CD4-positive, alpha-beta T cell treated with Interleukin-17A for 4 hours (primary cell): Measurements from ENCODE around the gene SZT2.
A peak's percentile ranks its signal among the peaks of the same experiment; 100 is the strongest.
"Not testable (repeated sequence)": the region's sequence is repeated elsewhere in the genome, so short reads cannot be mapped to it uniquely, and the experiment has no call there.

ENCODE experiments used
- DNase-seq: peaks from one replicate; pipeline ENCODE4 v3.0.0-alpha.2; 2020; ENCODE audit warnings: mixed read lengths

The SZT2 gene

DNA sequence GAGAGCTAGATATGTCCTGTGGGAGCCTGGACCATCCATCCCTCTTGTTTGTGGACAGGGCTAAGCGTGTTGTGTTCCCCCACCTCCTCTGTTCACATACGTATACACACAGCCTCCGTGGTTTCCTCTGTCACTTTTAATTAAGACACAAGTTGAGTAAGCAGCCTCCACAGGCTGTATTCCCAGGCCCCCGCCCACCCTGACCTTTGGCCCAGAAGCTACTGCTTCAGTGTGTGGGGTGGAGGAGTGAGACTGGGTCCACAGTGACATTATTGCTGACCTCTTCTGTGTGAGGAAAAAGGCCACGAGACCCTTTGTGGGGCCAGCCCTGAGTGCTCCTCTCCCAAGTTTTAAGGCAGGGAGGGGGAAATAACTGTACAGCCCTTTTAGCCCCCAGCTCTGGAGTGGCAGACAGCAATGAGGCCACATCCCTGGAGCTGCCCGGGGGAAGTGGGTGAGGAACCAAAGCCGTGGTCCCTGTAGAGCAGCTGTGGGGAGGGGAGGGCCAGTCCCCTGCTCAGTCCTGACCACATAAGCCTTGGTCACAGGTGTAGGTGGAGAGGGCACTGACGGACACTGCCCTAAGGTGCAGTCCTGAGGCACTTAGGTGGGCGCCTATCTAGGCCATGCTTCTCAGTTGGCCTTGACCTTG lies 26.3 kb upstream of the SZT2 start:
- no peak for DNase-seq

DNA sequence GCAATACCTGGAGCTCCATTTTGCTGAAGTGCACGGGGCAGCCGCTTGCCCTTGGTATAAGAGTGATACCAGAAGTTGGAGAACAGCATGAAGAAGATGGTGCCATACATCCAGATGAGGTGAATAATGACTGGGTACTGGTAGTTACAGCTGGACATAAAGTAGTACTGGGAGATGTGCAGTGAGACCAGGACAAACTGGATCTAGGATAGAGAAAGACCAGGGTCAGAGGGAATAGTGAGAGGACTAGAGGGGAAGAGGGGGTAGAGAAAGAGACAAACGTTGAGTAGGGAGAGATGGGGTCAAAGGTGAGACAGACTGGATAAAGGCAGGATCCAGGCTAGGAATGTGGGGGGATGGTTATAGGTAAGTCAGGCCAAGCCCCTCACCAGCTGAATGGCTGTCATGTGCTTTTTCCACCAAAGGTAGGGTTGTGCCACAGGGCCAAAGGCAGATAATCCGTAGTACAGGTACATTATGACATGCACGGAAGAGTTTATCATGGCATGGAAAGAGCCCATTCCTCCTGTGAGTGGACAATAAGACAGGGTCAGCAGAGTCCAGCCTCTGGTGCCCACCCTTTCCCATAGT lies 25.7 kb upstream of the SZT2 start:
- DNase-seq = no peak

DNA sequence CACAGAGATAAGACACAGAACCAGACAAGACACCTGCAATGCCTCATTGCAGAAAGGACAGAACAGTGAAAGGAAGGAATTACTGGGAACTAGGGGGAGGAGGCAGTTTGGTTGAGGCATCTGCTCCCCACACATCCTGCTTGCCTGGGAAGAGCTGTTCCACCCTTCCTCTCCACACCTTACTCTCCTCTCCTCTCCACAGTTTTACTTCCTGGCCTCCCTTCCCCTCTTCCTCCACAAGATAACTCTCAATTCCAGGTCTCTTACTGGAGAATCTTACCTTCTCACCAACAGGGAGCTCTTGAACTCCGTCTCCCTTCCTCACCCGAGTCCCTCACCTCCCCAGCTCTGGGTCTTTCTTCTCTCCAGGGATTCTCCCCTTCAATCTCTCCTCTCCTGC lies 24.0 kb upstream of the SZT2 start:
- no peak for DNase-seq

DNA sequence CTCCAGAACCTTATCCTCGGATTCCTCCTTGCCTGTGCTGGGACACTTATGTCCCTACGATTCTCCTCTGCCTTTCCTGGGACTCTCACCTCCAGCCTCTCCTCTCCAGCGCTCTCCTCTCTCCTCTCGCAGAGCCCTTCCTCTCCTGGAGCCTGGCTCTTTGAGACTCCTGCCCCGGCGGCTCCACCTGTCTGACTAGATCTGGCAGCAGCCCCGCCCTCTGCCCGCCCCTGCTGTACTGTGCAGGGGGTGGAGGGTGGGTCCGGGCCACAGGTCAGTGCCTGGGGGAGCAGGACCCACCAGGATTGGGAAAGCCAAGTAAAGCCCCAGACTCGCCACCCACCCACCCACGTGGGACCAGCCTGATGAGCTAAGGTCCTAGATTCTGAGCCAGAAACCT lies 23.5 kb upstream of the SZT2 start:
- peak; percentile 6 for DNase-seq

DNA sequence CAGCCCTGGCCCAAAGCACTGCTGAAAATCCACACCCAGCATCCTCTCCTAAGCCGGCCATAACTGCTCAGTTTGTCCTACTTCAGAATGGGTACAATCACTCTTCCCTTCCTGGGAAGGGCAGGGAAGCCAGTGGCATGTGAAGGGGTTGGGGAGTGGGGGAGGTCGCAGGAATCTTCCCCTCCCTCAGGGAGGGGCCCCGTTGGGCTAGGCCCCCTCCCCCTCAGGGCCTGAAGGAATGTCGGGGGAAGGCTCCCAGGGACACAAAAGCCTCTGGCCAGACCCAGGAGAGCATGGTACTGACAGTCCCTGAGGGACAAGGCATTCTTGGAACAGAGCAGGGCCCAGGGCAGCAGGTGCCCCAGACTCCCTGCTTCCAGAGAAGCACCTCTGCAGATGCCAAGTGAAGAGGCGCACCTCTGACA lies 23.1 kb upstream of the SZT2 start:
- no peak for DNase-seq

DNA sequence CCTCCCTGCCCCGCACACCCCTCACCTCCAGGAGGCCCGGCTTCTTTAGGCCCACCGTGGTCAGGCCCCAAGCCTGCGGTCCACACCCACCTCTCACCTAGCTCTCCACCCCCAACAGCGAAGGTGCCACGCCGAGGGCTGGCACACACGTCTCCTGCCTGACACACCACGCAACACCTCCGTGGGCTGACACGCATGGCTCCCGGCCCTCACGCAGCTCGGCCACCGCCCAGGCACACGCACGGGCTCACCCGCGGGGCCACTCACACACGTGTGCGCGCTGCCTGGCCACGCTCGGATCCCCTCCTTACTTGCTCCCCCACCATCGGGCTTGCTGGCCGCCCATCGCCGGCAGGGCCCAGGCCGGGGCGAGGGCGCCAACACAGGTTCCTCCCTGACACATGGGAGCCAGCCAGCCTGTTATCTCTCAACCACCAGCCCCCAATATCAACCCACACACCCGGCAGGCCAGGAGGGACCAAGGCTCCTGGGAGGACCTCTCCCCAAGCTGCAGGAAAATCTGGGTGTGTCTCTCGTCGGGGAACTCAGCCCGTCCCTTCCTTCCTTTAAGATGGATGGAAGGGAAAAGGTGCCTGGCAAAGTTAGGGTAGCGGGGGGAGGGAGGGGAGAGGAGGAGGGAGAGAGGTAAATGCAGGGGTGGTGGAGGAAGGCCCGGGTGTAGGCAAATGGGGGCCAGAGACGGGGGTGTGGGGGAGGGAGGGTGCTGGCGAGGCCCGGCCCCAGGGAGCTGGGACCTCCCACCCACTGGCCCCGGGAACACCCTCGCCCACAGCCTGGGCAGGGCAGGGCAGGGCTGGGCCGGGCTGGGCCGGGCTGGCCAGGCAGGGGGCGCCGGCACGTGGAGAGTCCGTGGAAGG lies 22.4 kb upstream of the SZT2 start:
- DNase-seq = peak; percentile 32

DNA sequence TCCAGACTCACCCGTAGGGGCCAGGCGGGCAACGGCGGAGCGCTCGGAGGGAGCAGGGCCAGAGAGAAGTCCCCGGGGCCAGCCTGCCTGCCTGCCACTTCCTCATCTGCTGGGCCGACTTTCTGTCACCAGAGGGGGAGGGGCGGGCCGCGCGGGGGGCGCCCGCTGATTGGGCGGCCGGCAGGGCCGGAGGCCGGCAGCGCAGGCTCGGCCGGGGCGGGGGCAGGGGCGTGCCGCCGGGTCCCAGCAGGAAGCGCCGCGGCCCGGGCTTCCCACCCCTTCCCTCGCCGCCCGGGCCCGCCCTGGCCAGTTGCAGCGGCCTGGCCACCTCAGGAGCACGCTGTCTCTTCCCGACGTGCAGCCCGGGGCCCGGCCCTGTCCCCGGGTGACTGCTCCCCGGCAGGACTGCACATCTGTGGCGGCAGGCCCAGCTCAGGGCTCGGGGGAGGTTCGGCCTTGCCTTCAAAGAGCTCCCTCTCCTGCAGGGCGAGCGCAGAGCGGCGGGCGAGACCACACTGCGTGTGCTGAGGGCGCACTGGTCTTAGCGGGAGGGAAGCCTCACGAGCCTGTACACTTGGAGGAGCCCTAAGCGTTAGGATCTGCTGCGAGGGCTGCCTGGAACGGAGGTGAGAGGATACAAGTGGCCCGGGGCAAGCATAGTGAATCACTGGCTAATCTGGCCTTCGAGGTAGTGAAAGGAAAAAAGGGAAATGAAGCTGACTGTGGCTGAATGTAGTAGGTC lies 21.6 kb upstream of the SZT2 start, which contains the start of gene ELOVL1:
ELOVL1 (minus strand) TSS at position 108 of the 742 bp plus-strand sequence. CDS start 2,402 bp downstream, outside the sequence.
- DNase-seq = peak; percentile 94

DNA sequence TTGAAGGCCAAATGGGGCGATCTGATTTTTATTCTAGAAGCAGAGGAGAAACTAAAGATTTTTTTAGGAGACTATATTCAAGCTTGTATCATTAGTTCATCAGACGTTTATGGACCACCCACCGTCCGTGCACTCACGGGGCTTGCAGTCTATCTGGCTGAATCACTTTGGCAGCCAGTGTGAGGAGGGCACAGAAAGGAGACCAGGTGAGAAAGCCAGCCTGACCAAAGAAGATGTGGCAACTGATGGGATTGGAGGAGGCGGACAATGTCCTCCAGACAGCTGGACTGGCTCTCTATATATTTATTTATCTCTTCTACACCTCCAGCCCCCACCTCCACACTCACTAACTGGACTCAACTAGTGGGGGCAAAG lies 21.1 kb upstream of the SZT2 start:
- DNase-seq = peak; percentile 9

DNA sequence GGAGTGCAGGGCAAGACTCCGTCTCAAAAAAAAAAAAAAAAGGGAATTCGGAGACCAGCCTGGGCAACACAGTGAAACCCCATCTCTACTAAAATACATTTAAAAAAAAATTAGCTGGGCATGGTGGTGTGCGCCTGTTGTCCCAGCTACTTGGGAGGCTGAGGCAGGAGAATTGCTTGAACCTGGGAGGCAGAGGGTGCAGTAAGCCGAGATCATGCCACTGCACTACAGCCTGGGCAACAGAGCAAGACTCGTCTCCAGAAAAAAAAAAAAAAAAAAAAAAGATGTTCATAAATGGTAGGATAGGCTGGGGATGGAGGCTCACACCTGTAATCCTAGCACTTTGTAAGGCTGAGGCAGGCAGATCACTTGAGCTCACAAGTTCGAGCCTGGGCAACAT lies 19.9 kb upstream of the SZT2 start:
- not testable (repeated sequence) for DNase-seq

DNA sequence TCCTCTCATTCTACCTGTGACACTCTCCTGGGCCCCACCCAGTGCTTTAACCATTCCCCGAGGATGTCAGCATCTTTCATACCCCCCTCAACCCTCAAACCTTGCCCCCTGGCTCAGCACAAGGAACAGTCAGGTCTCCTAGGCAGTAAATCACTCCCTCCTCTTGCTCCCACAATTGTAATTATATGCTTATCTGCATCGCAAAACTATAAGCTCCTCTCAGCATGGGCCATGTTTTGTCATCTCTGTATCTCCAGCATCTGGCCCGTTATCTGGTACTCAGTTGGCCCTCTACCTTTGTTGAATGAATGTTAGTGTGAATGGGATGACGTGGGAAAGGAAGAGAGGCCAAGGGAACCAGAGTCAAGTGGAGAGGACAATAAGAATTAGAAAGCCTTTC lies 19.1 kb upstream of the SZT2 start:
- no peak for DNase-seq

DNA sequence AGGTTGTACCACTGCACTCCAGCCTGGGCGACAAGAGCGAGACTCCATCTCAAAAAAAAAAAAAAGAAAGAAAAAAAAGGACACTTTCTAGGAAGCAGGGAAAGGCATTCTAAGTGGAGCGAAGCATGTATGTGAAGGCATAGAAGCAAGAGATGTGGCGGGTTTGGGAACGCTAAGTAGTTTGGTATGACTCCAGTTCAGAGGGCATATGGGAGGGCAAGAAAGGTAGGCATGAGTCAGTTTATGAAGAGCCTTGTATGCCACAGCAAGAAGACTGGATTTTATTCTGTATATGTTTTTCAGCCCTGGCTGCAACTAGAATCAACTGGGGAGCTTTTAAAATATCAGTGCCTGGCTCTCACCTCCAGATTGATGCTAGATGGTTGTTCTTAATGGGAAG lies 17.5 kb upstream of the SZT2 start:
- DNase-seq = no peak

DNA sequence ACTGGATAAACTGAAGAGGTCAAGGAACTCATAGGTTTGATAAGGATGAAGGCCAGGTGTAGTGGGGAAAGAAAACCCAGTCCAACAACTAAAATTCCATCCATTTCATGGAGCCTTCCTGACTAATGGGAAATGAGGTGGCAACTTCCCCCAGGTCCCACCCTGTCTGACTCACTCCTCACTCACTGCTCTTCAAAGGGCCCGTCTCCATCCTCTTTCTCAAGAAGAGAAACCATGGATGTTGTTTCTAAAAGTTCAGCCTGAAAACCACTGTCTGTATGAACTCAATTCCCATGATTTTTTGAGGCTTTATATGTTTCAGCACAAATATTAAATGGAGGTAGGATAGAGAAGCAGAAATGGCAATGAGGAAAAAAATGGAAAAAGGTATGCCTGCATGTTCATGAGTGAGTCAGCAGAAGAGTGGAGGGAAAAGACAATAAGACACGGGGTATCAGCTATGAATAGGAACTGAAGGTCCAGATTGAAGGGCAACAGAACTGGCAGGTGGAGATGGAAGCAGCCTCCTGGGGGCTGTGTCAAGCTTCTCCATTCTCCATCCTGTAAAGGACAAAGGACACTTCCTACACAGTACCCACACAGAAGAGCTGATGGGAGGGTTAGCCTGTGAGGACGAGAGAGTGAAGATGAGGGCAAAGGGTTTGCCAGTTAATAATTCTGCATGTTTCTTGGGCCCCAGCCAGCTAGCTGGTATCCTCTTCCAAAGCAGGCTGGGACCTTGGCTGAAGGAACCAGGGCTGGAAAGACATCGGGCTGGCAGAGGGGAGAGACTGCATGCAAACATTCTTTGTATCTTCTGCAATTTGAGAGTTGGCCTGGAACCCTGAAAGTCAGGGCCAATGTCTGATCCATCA lies 16.4 kb upstream of the SZT2 start:
- no peak for DNase-seq

DNA sequence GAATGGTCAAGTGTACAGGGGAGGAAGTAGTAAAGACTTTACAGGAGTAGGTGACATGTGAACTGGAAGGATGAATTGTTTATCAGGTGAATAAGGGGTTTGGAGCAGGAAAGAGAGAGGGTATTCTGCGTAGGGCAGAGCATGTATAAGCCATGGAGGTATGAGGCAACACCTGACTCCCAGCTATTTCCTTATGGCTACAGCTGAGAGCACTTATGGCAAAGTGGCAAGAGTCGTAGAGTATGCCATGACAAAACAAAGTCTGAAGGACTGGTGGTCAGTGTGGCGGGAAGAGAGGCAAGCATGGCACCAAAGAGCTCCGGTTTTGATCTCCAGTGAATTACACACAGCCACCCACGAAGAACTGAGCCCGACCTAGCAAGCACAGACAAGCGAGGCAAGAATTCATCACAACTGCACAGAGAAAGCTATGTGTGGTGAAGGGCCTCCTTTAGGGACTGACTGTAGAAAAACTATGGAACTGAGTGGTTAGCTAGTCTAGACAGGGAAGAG lies 12.9 kb upstream of the SZT2 start:
- DNase-seq = no peak

DNA sequence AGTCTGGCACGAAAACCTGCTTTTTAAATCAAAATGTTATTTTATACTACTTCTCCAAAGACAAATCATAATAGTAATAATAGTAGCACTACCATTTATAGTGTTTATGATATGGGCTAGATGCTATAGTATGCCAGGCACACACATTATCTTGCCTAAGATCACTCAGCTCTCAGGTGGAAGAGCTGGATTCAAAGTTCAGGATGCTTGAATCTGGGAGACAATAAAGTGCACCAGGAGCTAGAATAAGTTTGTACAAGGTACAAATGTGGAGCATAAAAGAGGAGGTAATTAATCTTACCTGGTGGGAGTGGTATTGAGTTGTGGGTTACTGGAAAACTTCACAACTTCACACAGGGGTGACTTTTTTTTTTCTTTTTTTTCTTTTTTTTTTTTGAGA lies 11.9 kb upstream of the SZT2 start:
- DNase-seq = no peak

DNA sequence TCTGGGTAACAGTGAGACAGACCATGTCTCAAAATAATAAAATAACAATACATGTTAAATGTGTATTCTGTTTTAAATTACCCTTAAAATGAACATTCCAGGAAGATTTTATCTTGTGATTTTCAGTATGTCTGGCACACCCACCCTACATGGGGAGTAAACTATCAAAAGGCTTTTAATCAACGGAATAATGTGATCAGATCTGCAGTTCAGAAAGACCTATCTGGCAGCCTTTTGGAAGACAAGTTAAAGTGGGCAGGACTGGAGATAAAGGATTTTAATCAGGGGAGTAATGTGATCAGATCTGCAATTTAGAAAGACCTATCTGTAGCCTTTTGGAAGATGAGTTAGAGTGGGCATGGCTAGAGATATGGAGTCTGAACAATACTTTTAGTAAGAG lies 10.2 kb upstream of the SZT2 start:
- DNase-seq = no peak

DNA sequence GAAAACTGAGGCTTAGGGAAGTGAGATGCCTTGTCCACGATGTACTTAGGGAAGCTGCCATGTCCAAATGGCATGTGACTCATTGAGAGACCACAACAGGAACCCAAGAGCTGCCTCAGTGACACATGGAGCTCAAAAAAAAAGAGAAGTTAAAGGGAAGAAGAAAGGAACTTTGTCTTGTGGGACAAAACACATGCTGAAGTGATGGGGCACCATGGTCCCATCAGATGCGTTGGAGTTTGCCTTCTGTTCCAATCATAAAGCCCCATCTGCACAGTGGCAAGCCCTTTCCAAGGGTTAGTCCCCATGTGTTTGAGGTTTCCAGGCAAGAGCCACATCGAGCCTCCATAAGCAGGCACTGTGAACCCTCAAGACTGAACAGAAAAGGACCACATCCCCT lies 8.1 kb upstream of the SZT2 start:
- DNase-seq = no peak

DNA sequence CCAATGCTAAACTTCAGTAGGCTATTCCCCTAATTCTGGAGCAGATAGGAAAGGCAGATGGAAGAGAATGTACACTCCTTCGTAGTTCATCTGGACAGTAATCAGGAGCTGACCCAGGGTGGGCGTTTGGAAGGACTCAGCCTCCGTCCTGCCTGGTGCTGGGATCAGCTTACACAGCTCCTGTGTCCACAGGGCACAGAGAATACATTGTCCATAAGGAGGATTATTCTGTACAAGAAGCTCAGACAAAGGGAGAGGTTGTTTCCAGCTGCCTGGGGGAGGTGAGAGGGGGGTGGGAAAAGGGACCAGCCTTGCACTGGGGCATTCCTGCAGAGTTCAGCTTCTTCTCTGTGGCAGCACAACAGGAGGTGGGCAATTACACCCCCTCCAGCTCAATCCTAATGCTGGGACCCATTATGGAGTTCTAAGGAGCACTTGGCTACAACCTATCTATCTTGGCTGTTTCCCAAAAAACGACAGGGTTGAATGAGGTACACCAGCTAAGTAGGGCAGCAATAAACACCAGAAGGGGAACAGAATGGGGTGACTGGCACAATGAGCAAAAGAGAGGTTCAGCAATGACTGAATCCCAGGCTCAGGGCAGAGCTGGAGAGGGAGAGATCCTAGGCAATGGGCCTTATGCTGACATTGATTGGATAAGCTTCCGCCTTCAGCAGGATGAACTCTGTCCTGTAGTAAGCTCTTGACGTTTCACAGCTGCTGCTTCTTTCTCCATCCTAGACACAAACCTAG lies 7.5 kb upstream of the SZT2 start:
- no peak for DNase-seq

DNA sequence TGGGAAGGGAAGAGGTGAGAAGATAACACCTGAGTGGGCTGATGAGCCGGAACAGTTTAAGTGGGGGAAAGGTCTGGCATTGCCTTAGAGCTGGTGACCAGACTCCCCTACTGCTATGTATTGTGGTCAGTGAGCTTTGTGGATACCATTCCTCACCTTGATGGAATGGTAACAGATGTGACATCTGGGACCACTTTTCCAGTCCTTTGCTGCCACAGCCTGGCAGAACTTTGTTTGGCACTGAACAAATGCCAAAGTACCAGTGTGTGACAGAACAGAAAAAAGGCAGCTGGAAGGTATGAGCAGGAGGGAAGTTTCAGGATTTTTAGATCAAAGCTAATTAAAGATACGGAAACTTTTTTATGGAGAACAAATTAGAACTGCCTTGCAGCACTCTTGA lies 6.2 kb upstream of the SZT2 start:
- no peak for DNase-seq

DNA sequence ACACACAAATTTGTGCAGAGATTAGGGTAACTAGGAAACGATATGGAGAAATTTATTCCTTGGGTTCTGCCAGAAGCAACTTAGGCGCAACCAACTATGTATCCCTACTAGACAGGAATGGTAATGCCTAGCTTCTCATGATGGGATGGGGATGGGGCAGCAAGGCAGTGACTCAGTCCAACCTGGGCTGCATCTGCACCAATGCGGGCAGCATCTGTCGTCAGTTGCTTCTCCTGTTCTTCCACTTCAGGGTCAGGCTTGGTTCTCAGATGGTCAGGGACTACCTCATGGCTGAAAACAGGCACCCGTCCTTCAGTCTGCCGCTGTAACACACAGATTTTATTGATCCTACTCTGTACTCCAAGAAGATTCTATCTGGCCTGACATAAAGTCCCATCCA lies 3.0 kb upstream of the SZT2 start:
- DNase-seq = no peak

DNA sequence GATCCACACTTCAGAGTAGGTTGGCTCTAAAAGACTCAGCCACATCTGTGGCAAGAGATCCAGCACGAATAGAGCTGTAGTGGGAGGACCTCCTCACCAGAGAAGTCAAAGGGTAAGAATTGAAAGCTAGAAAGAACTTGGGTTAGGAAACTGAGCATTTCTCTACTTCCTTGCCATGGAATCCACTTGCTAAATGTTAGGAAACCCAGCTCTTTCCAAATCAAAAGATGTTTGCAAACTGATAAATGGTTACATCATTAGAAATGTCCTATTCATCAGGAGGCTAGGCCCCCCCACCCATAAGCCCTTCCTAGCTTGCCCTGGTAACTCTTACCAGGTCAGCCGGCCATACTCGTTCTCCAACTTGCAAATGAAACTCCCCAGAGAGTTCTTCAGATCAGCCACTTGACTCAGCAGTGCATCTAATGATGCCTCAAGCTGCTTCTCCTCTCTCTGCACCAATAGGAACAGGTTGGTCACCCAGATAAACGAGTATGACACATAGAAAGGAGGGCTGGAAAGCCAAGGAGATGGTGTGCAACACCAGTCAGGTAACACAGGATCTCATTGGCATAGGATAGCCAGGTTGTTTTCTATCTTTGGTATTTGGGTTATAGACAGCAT lies 1.6 kb upstream of the SZT2 start:
- DNase-seq = no peak

DNA sequence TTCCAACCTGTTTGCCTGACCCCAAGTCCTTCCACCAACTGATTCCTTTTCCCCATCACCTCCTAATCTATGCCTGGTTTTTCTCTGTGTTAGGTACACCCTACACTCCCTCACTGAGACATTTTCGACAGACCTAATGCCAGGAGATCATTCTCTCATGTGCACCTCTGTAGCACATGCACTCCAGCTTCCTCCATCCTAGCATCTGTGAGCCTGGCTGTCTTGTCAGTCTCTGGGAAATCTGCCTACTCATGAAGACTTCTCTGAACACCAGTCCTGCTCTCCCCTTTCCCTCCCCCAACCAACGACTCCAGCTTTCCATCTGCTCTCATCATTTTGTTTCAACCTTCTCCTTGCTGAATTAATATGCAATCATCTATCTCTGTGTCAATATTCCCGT lies 1.1 kb upstream of the SZT2 start:
- DNase-seq = no peak
